OCI-LY7 (cell line): ENCODE results near the gene SAFB2.

Experiments
- EZH2phosphoT487 ChIP-seq: fragments of 200-600 bp; sonication (generic); IDR thresholded peaks from 2 replicates; pipeline ENCODE4 v1.6.1; 2018; ENCODE audit warnings: low read depth, borderline replicate concordance, mild to moderate bottlenecking, mixed run types, antibody characterized with exemption, low read length, moderate library complexity, mixed read lengths
- TF ChIP-seq, protein P1 (sequence below): fragments of 200-600 bp; sonication (generic); conservative IDR thresholded peaks from 2 replicates; pipeline ENCODE4 v1.5.1; 2014; ENCODE audit warnings: mild to moderate bottlenecking, antibody characterized with exemption, low read length, moderate library complexity, mixed read lengths

DNA sequence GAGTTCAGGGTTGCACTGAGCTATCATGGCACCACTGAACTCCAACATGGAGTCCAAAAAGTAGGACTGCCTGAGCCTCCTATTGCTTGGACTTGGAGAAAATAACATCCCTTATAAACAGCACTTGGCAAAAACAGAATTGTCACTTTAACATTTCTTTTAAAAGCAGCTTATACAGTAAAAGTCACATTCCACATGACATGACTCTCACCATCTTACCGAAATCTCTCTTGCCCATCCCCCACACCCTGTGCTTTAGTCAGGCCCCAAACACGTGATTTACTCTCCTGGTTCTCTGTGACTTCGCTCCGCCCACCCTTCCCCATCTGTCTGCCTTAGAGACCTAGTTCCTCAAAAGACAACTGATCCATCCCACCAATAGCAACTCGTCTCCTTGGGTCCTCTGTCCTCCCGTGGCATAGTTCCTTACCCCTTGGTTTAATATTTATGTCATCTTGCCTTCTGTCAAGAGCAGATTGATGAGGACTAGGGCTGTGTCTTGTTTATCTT lies 4.9 kb upstream of the SAFB2 start:
- TF ChIP-seq, protein P1, sequence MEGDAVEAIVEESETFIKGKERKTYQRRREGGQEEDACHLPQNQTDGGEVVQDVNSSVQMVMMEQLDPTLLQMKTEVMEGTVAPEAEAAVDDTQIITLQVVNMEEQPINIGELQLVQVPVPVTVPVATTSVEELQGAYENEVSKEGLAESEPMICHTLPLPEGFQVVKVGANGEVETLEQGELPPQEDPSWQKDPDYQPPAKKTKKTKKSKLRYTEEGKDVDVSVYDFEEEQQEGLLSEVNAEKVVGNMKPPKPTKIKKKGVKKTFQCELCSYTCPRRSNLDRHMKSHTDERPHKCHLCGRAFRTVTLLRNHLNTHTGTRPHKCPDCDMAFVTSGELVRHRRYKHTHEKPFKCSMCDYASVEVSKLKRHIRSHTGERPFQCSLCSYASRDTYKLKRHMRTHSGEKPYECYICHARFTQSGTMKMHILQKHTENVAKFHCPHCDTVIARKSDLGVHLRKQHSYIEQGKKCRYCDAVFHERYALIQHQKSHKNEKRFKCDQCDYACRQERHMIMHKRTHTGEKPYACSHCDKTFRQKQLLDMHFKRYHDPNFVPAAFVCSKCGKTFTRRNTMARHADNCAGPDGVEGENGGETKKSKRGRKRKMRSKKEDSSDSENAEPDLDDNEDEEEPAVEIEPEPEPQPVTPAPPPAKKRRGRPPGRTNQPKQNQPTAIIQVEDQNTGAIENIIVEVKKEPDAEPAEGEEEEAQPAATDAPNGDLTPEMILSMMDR: no peak
- TF ChIP-seq EZH2phosphoT487: no peak
